DMS153 treated with DMSO at 0.1 percent for 48 hours (cell line): ENCODE results near the gene TTLL5.

Source experiments
- DNase-seq: peaks from one replicate; lab custom pipeline; 2025; ENCODE audit not compliant: unreplicated experiment; lab: John Stamatoyannopoulos, UW

Gene TTLL5

DNA sequence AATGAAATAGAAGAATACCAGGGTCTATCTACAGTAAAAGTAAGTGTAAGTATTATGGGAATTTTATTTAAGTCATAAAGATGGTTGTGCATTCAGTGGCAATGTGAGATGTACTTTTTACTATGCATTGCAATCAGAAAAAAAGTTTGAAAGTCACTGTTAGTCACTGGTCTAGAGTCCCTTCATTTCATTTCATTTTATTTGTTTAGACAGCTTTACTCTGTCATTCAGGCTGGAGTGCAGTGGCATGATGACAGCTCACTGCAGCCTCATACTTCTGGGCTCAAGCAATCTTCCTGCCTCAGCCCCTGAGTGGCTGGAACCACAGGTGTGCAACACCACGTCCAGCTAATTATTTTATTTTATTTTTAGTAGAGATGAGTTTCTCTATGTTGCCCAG, 278.2 kb downstream of the TTLL5 start:
- DNase-seq = no peak

DNA sequence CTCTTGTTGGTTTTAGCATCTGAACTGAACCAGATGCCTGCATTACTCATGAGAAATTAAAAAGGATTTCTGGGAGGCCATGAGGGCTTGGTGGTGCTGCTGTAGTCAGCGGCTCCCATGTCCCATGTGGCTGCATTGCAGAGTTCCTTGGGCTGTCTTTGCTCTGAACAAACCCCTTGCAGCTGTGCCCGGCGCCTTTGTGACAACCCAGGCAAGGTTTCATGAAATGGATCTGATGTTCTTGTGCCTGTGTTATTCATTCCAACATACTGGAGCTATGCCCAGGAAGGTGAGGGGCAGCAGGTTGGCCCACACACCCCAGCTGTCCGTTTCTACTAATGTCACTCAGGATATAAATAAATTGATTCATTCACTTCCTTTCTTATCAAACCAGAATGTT, 280.0 kb downstream of the TTLL5 start:
- no peak for DNase-seq

DNA sequence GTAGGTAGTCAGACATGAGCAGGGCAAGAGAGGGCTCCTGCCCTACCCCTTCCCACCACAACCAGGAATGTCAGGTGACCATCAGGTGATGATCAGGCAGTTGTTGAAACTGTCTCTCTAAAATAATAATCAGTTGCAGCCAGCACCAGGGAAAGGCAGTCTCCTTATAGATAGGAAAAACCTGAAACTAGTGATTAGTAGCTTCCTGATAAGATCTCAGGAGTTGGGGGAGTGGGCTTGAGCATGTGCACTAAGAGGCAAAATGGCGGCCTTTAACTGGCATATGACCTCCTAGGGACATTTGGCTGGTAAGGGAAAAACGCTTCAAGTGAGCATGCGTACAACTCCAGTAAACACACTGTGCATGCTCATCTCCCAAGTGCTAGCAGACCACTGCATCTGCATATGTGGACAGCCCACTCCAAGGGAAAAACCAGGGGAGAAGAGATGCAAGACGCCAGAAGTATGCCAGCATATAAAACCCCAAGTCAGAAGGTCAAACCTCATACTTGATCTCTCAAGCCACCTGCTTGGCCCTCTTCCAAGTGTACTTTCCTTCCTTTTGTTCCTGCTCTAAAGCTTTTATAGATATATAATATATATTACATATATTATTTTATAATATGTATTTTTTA, 283.7 kb downstream of the TTLL5 start:
- no peak for DNase-seq

DNA sequence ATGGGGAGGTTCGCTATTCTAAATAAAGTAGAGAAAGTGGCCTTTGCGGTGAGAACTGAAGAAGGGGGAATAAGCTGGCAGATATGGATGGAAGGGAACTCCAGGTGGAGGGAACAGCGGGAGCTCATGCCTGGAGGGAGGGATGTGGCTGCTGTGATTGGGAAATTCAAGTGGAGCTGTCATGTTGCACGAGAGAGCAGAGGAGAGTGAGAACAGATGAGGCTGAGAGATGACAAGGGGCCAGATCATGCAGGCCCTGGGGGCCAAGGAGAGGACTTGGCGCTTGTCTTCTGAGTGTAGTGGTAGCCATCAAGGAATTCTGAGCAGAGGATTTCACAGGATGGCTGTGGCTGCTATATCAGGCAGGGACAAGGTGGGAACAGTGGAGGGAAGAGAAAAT, 285.7 kb downstream of the TTLL5 start:
- DNase-seq = no peak

DNA sequence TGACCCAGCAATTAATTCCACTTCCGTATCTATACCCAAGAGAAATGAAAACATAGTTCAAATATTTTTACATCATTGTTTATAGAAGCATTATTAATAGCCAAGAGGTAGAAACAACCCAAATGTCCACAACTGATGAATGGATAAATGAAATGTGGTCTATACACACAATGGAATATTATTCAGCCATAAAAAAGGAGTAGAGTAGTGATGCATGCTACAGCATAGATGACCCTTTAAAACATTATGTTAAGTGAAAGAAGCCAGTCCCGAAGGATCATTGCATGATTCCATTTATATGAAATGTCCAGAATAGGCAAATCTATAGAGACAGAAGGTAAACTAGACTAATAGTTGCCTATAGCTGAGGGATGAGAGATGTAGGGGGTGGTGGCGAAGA, 291.4 kb downstream of the TTLL5 start:
- no peak for DNase-seq

DNA sequence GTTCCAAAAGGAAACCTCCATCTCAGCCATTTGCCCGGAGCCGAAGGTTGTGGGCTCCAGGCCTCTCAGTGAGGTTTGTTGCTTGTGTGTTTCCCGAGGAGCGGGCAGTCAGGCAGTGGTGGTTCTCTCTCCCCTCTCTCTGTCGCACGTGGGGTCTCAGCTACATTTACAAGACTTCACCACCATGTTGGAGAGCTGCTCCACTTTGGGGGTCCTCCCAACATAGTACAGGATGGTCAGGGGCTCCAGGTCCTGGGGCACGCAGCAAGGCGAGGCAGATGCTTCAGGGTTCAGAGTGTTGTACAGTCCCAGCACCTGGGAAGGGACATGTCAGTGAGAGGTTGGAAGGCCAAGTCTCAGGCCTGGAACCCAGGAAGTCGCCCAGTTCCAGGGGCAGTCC, 298.0 kb downstream of the TTLL5 start:
- DNase-seq = no peak

DNA sequence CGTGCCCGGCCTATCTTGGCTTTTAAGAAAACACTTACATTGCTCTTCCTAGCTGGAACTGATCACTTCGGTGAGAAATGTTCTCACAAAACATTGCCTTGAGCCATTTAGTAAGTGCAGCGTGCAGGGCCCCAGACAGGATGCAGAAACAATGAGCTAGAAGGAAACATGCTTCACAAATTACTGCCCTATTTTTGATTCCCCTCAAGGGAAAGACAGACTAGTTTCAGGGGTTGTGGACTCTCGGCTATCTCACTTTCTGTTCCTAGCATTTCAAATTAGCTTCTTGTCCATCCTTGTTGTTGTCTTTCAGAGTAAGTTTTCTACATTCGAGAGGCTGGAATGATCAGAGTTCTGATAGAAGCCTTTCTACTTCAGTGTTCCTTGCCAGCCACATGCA, 299.2 kb downstream of the TTLL5 start:
- no peak for DNase-seq

DNA sequence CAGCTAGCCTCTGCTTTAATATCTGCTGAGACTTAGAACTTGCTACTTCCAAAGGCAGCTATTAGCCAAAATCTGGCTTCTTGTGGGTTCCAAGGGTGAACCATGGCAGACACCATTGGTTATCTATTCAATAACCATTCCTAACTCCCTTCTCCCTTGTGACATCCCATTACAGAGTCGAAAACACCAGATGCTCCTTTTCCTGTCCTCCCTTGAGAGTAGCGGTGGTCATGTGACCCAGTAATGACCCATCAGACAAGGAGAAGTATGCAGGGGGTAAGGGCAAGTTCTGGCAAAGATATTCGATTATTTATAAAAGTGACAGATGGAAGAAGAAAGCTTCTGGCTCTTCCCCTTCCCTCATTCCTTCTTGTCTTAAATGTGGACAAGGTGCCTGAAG, 300.6 kb downstream of the TTLL5 start:
- DNase-seq = no peak

DNA sequence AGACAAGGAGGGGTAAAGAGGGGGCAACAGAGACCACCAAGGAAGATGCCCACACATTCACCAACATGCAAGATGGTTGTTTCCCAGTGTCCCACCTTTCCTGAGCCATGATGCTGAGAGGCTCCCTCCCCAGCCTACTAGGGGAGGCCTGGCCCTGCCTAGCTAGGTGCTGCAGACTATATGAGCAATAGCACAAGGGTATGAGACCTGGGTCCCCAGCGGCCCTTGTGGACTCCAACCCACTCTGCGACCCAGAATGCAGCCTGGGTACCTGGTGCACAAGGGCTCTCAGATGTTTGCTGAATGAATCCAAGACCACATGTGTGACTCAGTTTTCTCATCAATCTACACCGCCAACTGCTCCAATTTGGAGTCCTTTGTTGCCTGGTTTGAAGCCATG, 306.8 kb downstream of the TTLL5 start:
- DNase-seq = no peak

DNA sequence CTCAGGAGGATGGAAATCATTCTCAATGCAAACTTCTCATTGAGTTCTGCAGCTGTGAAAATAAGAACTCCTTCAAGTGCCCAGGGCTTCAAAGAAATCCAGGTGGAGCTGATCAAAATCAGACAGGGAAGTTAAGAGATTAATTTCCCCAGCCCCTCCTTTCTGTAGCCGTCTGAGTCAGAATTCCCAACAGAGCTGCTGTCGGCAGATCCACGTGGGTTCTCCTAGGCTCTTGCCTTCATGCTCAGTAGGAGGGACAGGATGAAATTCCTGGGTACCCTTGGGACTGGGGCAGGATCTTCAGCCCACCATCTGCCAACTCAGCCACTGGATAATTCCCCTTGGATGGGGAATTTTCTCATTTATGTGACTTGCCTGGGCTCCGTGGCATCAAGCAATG, 307.4 kb downstream of the TTLL5 start:
- no peak for DNase-seq

DNA sequence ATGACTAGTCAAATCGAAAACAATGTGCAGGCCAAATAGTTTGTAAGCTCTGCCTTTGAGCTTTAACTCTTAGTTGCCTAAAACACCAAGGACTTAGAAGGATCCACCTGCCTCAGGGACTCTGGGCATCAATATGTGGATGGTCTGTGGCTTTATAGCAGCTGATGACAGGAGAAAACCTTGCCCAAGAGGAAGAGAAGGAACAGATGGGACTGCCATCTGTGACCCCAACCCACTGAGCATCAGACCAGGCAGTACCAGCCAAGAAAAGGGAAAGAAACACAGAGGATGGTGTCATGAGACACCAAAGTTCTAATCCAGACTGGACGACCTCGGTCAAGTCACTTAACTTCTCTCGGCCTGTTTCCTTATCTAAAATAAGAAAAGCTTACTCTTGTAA, 308.1 kb downstream of the TTLL5 start:
- no peak for DNase-seq

DNA sequence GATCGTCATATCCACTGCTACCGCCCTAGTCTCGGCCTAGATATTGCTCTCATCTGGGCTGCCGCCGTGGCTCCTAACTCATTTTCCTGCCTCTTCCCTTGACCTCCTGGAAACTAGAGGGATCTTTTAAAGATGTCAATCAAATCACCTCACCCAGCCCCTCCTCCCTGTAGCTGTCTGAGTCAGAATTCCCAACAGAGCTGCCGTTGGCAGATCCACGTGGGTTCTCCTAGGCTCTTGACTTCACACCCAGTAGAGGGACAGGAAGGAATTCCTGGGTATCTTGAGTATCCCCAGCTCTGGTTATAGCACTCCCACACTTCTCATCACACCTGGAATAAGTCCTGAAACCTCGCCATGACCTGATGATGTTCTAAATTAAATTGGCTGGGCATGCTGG, 308.8 kb downstream of the TTLL5 start:
- DNase-seq = no peak

DNA sequence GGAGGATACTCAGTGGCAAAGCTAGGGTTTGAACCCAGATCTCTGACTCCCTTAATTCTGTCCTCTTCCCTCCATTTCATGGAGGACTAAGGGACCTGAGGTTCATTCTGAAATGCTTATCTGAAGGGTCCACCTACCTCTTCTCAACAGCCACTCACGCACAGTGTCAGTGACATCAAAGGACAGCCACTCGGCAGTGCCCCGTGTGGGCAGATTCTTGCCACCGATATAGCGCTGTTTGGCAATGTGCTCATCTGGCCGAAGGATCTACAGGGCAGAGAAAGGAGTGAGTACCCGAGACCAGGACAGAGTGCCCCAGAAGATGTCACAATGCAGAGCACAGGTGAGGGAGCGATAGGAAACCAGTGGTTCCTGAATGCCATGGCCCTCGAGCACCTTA, 309.9 kb downstream of the TTLL5 start:
- no peak for DNase-seq

DNA sequence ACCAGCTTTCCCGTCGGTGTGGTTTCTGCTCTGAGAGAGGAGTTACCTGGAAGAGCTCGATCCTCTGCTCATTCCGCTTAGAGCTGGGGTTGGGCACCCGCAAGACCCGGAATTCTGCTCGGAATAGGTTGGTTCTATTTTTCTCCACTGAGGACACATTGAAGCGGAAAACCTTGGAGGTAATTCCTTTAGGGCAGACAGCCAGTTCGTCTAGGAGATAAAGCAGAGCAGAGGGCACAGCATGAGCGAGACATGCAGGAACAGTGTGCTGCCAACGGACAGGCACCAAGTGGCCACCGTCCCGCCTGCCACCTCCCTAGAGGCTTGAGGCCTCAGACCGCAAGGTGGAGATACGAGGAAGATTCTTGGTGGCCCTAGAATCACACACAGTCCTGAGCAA, 310.5 kb downstream of the TTLL5 start:
- no peak for DNase-seq

DNA sequence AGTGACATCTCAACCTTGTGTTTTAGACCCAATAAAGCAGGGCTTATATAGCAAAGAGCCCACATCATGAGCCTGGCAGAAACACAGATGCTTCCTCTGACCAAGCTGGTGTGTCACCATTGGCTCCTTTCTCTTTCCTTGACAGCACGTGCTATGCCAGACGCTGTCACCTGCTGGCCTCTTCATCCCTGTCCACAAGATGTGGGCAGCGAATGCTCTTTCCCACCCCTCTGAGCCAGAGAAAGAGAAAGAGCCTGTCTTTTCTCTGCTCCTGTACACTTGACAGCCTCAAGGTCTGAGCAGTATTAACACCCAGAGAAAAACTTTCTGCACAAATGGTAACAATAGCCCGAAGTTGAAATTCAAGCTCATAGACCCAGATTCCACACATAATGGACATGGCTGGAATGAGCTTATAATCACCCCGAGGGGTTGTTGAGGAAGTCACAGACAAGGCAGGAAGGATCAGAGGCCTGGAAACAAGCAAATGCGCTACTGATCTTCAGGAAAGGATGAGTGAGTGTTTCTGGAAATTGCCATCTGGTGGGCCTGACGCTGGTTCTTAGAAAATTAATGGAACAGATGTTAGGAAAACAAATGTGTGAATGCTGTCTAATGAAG, 311.9 kb downstream of the TTLL5 start:
- no peak for DNase-seq

DNA sequence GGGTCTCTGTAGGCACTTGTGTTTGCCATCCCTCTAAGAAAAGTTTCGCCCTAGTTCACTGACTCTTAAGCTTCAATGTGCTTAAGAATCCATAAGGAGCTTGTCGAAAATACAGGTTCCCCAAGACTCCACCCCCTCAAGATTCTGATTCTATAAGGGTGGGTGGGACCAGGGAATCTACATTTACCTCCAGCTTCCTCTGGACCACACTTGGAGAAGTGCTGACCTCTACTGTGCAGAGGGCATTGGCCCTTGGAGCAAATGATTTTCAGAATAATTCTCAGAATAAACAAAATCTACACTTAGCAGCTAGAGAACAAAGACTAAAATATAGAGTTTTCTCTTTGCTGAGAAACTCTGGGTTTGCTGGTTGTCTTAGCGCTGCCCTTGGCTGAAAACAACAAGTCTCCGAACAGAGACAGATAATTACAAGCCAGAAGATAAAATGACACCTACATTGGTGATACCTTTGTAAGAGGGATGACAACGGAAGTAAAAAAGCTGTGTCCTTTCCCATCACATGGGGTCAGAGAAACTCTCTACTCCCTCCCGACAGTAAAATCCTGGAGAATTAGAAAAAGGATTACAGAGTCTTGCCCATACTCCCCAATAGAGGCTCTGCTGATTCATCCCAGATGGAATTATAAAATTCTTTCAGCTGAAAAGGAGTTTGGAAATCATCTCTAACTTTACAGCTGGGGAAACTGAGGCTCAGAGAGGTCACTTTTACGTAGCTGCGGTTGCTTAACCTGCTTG, 316.0 kb downstream of the TTLL5 start:
- no peak for DNase-seq

DNA sequence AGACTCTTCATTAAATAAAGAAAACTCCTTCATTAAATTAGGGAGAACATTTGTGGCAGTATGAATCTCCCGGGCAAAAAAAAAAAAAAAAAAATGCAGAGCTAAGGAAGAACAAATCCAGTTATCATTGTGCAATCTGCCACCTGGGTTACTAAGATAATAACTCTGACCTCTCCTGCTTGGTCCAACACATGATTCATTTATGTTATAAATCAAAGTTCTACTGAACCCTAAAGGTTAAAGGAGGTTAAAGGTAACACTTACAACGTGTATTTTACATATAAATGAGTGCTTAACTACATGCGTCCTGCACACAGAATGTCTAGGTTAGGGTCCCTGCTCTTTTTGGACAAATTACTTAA, 316.5 kb downstream of the TTLL5 start:
- DNase-seq = no peak

DNA sequence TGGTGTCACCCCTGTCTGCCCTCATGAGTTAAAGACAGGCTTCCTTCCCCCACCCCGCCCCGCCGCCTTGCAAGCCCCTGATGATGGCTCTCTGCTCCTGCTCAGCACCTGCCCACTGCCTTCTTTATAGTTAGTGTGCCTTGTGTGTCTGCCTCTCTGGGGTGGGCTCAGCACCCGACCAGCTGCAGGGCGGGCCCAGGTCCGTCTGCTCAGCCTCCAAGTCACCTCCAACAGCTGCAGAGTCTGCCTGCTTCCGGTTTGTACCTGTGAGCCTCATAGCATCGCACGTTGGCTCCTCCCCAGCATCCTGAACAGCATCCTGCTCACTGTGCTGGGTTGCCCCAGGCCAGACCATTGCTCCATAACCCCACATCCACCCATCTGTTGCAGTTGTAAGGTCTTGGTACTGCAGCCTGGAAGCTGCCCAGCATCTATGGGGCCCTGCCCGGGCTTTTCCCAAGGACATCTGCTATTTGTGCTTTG, 317.2 kb downstream of the TTLL5 start:
- DNase-seq = no peak

DNA sequence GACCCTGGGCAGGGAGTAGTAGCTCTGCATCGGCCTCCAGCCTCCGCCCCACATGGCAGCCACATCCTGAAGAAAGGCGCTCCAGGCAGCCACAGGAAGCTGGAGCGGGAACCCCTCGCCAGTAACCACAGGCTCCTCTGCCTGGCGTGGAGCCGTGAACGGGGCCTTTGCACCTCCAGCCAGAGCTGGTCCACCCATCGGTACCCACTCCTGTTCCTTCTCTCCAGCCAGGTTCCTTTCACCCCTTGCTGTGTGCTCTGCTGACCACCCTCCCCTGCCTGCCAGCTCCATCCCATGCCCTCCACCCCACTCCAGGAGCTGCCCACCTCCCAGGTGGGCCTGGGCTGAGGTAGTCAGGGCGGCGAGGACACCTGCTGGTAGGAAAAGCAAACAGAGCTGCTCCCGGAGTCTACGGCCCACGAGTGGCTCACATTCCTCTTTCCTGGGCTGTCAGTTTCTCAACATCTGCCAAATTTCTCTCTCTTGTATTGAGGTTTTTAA, 318.1 kb downstream of the TTLL5 start:
- no peak for DNase-seq

DNA sequence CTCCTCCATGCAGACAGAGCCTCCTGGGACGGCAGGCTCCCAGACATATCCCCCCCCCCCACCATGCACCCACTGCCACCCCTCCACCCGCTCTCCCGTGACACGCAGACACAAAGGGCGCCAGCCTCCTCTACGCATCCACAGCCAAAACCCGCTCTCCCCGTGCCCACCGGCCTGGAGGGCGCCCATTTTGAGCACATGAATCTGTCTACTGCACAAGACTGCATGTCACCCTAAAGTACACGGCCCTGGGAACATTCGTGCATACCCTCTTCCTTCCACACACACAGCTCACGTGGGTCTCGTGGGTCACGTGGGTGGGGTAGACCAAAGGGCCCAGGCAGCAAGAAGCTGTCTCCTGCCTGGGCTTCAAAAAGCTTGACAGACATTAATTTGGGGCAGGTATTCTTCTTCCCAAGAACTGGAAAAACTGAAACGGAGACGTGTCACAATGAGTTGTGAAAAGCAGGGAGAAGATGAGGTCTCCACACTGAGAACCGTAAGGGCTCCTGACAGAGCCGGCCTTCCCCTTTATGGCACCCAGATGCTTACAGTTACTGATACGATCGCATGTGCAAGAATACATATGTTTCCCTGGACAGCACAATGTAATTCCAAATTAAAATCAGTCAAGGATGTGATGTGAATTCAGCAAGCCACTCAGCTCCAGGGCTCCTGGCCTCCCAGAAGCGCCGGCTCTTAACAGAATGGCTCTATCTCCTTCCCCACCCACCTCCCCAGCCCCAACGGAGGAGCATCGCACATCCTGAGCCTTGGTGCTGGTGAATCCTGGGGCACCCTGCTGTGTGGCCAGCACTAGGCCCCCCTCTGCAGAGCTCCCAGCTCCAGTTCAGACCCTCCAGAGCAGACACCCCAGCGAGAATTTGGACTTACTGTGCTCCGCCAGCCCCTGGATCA, 318.9 kb downstream of the TTLL5 start:
- DNase-seq = no peak

DNA sequence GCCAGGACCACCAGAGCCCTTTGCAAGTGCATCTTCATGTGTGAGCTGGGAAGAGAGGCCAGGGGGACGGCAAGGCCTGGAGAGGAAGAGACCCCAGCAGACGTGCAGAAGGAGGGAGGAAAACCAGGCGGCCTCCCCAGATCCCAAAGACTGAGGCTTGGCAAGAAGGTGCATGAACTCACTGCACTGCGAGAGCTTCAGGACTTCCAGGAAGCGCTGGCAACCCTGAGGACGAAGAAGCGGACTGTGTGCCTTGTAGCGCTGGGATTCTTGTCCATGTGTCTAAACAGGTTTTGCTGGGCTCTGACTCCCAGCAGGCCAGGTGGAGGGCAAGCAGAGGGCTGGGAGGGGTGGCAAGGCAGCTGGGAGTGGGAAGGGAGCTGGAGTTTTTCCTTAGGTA, 319.8 kb downstream of the TTLL5 start:
- DNase-seq = no peak
